H1 (cell line): ENCODE measurements around the gene AFAP1L1. TPM values are rescaled to one million over a fixed set of nuclear protein-coding genes. Genes with fewer than 3 reads are reported as not detected.
A peak's percentile ranks its signal among the peaks of the same experiment; 100 is the strongest.

Experiments
- CTCF ChIA-PET: fragments of 300-600 bp; sonication (Branson Sonifier 250); formaldehyde crosslinking; loops from one replicate; lab custom pipeline; 2021; ENCODE audit not compliant: partially characterized antibody; lab: Charles Lee
- POLR2A ChIA-PET: fragments of 300-600 bp; sonication (Branson Sonifier 250); formaldehyde crosslinking; loops from one replicate; lab custom pipeline; 2021; ENCODE audit warnings: inconsistent platforms; ENCODE audit not compliant: partially characterized antibody; lab: Charles Lee
- DNase-seq, 2 experiments: peaks; one replicate each; pipeline versions ENCODE4 v3.0.0 to v3.0.0-alpha.2; 2010 to 2022; ENCODE audit warnings: low spot score in 2 of 2, low read depth in 1 of 2, mixed read lengths in 1 of 2
- FAIRE-seq: peaks from 2 replicates; lab custom pipeline; 2011; peaks lifted over from hg19 to GRCh38; lab: Jason Lieb, UNC
- H2AFZ ChIP-seq: 2 replicates; pipeline ENCODE4 v1.8.1; 2012; ENCODE audit warnings: low read length, inconsistent platforms
- H2AK5ac ChIP-seq: 2 replicates; pipeline ENCODE4 v1.6.1; 2013; ENCODE audit warnings: low read depth, low read length
- H2BK120ac ChIP-seq: replicated peaks from 2 replicates; pipeline ENCODE3; 2013; ENCODE audit warnings: low read depth, low read length, inconsistent platforms
- H2BK12ac ChIP-seq: 2 replicates; pipeline ENCODE4 v1.6.1; 2013; ENCODE audit warnings: low read depth, low read length
- H2BK15ac ChIP-seq: 2 replicates; pipeline ENCODE4 v1.6.1; 2013; ENCODE audit warnings: low read length
- H2BK20ac ChIP-seq: 2 replicates; pipeline ENCODE4 v1.6.1; 2013; ENCODE audit warnings: low read length
- H2BK5ac ChIP-seq: 2 replicates; pipeline ENCODE4 v1.6.1; 2013; ENCODE audit warnings: low read depth, low read length
- H3K14ac ChIP-seq: 2 replicates; pipeline ENCODE4 v1.6.1; 2013; ENCODE audit warnings: inconsistent platforms; ENCODE audit not compliant: insufficient read length
- H3K18ac ChIP-seq: 2 replicates; pipeline ENCODE4 v1.6.1; 2013; ENCODE audit warnings: low read length; ENCODE audit errors: extremely low read depth
- H3K23ac ChIP-seq: 2 replicates; pipeline ENCODE4 v1.6.1; 2013; ENCODE audit warnings: inconsistent platforms; ENCODE audit not compliant: insufficient read length
- H3K23me2 ChIP-seq: 2 replicates; pipeline ENCODE4 v1.6.1; 2013; ENCODE audit warnings: low read depth, low read length
- H3K27ac ChIP-seq: 2 replicates; pipeline ENCODE4 v1.6.1; 2011; ENCODE audit warnings: low read depth, low read length, inconsistent platforms
- H3K27me3 ChIP-seq, 4 experiments: replicated peaks in 1 of 4; 1 replicate in 1 of 4; 2 replicates in 3 of 4; pipeline versions ENCODE4 v1.6.1 to v1.8.1; 2011 to 2013; ENCODE audit warnings: low read length in 3 of 4, mild to moderate bottlenecking in 3 of 4, inconsistent platforms in 2 of 4, mixed read lengths in 2 of 4, moderate library complexity in 1 of 4; ENCODE audit not compliant: control insufficient read depth in 3 of 4, insufficient read depth in 3 of 4; ENCODE audit errors: extremely low read depth in 1 of 4
- H3K36me3 ChIP-seq, 4 experiments: 2 replicates each; pipeline versions ENCODE4 v1.6.1 to v1.8.1; 2011 to 2013; ENCODE audit warnings: mild to moderate bottlenecking in 4 of 4, low read length in 3 of 4, moderate library complexity in 2 of 4, control low read depth in 1 of 4, inconsistent platforms in 1 of 4; ENCODE audit not compliant: insufficient read depth in 4 of 4, control insufficient read depth in 2 of 4
- H3K4ac ChIP-seq: replicated peaks from 2 replicates; pipeline ENCODE3; 2013; ENCODE audit warnings: low read length, low read depth, mixed read lengths, inconsistent platforms; ENCODE audit not compliant: insufficient read length
- H3K4me1 ChIP-seq, 4 experiments: replicated peaks in 1 of 4; 1 replicate in 1 of 4; 2 replicates in 3 of 4; pipeline versions ENCODE4 v1.6.1 to v1.8.1; 2011 to 2013; ENCODE audit warnings: low read length in 3 of 4, inconsistent platforms in 2 of 4, mixed read lengths in 1 of 4; ENCODE audit not compliant: insufficient read depth in 4 of 4, control insufficient read depth in 3 of 4
- H3K4me2 ChIP-seq, 2 experiments: 2 replicates each; pipeline versions ENCODE4 v1.6.1 to v1.8.1; 2011 to 2013; ENCODE audit warnings: low read depth in 2 of 2, low read length in 2 of 2, control low read depth in 1 of 2, inconsistent platforms in 1 of 2, mild to moderate bottlenecking in 1 of 2; ENCODE audit not compliant: insufficient read depth in 1 of 2
- H3K4me3 ChIP-seq, 4 experiments: fragments of 200-600, 300-600 bp in 1 of 4; sonication (generic), shearing (Covaris generic), sonication (Bioruptor Twin) in 1 of 4; 2 replicates each; pipeline versions ENCODE4 v1.5.1 to v1.8.1; 2011 to 2016; ENCODE audit warnings: low read length in 4 of 4, low read depth in 3 of 4, control low read depth in 2 of 4, inconsistent platforms in 2 of 4, mild to moderate bottlenecking in 2 of 4, mixed read lengths in 1 of 4, moderate library complexity in 1 of 4; ENCODE audit not compliant: insufficient read depth in 2 of 4; ENCODE audit errors: extremely low read depth in 1 of 4
- H3K56ac ChIP-seq: replicated peaks from 2 replicates; pipeline ENCODE3; 2013; ENCODE audit warnings: low read depth, mild to moderate bottlenecking, mixed read lengths, low read length, inconsistent platforms; ENCODE audit not compliant: insufficient read length
- H3K79me1 ChIP-seq: 2 replicates; pipeline ENCODE4 v1.6.1; 2013; ENCODE audit warnings: low read depth, low read length, control low read depth
- H3K79me2 ChIP-seq, 2 experiments: 2 replicates each; pipeline versions ENCODE4 v1.6.1 to v1.8.1; 2012 to 2013; ENCODE audit warnings: low read length in 2 of 2, mild to moderate bottlenecking in 2 of 2, inconsistent platforms in 1 of 2; ENCODE audit not compliant: insufficient read depth in 2 of 2, control insufficient read depth in 1 of 2
- H3K9ac ChIP-seq, 4 experiments: replicated peaks in 1 of 4; 1 replicate in 1 of 4; 2 replicates in 3 of 4; pipeline versions ENCODE4 v1.6.1 to v1.8.1; 2011 to 2013; ENCODE audit warnings: low read depth in 3 of 4, low read length in 3 of 4, control low read depth in 2 of 4, mild to moderate bottlenecking in 2 of 4, moderate library complexity in 2 of 4, inconsistent platforms in 1 of 4; ENCODE audit errors: extremely low read depth in 1 of 4
- H3K9me3 ChIP-seq, 2 experiments: 2 replicates each; pipeline versions ENCODE4 v1.6.1 to v1.8.1; 2012 to 2013; ENCODE audit warnings: mild to moderate bottlenecking in 2 of 2, moderate library complexity in 2 of 2, control low read depth in 1 of 2, inconsistent platforms in 1 of 2, low read depth in 1 of 2, low read length in 1 of 2, mixed read lengths in 1 of 2; ENCODE audit not compliant: insufficient read depth in 2 of 2
- H4K20me1 ChIP-seq, 2 experiments: replicated peaks in 1 of 2; 2 replicates each; pipeline versions ENCODE3 to v1.8.1; 2011 to 2013; ENCODE audit warnings: inconsistent platforms in 2 of 2, low read length in 2 of 2, mild to moderate bottlenecking in 1 of 2; ENCODE audit not compliant: insufficient read depth in 2 of 2, control insufficient read depth in 1 of 2
- H4K5ac ChIP-seq: 2 replicates; pipeline ENCODE4 v1.6.1; 2013; ENCODE audit warnings: low read length, low read depth, mixed read lengths, inconsistent platforms; ENCODE audit not compliant: insufficient read length
- H4K8ac ChIP-seq: 2 replicates; pipeline ENCODE4 v1.8.0; 2013; ENCODE audit warnings: mild to moderate bottlenecking, moderate library complexity, low read length, inconsistent platforms; ENCODE audit not compliant: insufficient read depth; ENCODE audit errors: extremely low read depth
- H4K91ac ChIP-seq: replicated peaks from 2 replicates; pipeline ENCODE3; 2013; ENCODE audit warnings: low read length, mixed read lengths, inconsistent platforms; ENCODE audit not compliant: insufficient read length
- RFX5 ChIP-seq: IDR thresholded peaks from 2 replicates; pipeline ENCODE4 v1.6.1; 2011; ENCODE audit warnings: low read depth, low read length, improper control_type of control experiment, borderline replicate concordance
- RNF2 ChIP-seq: fragments of 200-900, 300-1000 bp; sonication (generic); IDR thresholded peaks from 2 replicates; pipeline ENCODE4 v1.7.1; 2016; ENCODE audit warnings: borderline replicate concordance, low read depth, mild to moderate bottlenecking, antibody characterized with exemption, low read length; ENCODE audit not compliant: poor library complexity, severe bottlenecking; ENCODE audit errors: missing control alignments
- YY1 ChIP-seq: IDR thresholded peaks from 2 replicates; pipeline ENCODE4 v1.6.1; 2011; ENCODE audit warnings: low read depth, mild to moderate bottlenecking, low read length
- ZNF274 ChIP-seq: IDR thresholded peaks from 2 replicates; pipeline ENCODE4 v1.7.0; 2012; ENCODE audit warnings: low read length, borderline replicate concordance; ENCODE audit errors: extremely low read depth
- WGBS, 2 experiments: shearing (Covaris generic) in 1 of 2; methylation state at CpG; one replicate each; pipeline versions ENCODE4 v1.1.6 to v1.1.7; 2013 to 2015; ENCODE audit warnings: low lambda C conversion rate in 2 of 2, mixed read lengths in 2 of 2, inconsistent platforms in 1 of 2, low coverage in 1 of 2, missing lambda C conversion rate in 1 of 2; ENCODE audit not compliant: insufficient replicate concordance in 2 of 2, insufficient coverage in 1 of 2, insufficient read length in 1 of 2; ENCODE audit errors: extremely low coverage in 1 of 2, missing lambda C conversion rate in 1 of 2; 5-methylcytosine and 5-hydroxymethylcytosine counted together
- polyA plus RNA-seq, 7 experiments: library from polyadenylated mRNA; depleted of rRNA in 3 of 7; stranded (reverse) in 5 of 7; unstranded in 2 of 7; fragments of >200 nt in 5 of 7; fragments of 200-250 nt in 2 of 7; gene quantifications; 1 replicate in 5 of 7; 2 replicates in 1 of 7; 4 replicates in 1 of 7; pipeline versions ENCODE4 v1.2.1 to v1.2.3, GENCODE V29; 2011 to 2013; ENCODE audit warnings: missing spikeins in 2 of 7, mixed read lengths in 2 of 7
- total RNA-seq: library from RNA; stranded (reverse); fragmentation: NEBNext Ultra II Directional; extraction: Animal tissue kit (Norgen Biotek cat#: 25700); gene quantifications from 2 replicates; pipeline ENCODE4 v1.2.1, GENCODE V29; 2021
- TF ChIP-seq, protein P1 (sequence below): IDR thresholded peaks from 2 replicates; pipeline ENCODE4 v1.6.1; 2012; ENCODE audit warnings: inconsistent platforms

The AFAP1L1 gene
- total and polyA plus RNA-seq, 2 of the 8 experiments (the other 6 are each of a cell fraction or from before 2014, with no cell fraction given) = 0.79 to 4.7 TPM

DNA sequence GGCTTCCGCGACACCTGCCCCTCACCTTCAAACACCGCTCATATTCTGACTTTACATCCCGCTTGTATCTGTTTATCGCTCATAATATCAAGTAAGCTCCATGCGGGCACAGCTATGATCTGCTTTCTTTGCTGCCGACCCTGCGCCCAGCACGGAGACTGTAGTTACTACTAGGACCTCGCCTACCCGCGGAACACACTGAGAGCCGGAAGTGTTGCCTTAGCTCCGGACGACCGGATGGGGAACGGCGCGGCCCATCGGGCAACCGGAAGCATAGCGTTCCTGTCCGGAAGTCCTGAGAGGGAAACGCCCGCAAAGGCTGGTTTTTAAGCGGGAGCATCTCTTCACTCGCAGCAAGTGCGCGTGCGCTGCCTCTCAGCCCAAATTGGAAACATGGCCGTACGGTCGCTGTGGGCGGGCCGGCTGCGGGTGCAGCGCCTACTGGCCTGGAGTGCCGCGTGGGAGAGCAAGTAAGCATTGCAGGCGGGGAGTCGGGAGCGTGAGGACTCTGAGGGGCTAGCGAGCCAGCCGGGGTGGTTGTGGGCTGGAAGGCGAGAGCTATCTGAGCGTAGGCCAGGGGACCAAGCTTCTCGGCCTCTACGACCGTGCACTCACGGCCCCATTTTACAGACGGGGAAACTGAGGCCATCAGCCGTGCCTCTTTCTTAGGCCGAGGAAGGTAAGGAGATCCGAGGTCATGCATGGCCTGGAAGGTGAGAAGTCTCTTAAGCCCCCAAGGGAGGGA, 73.7 kb downstream of the AFAP1L1 start, which contains the start of gene GRPEL2:
Gene GRPEL2, plus strand, starts transcription at position 353 of the 745 bp plus-strand sequence. Its CDS starts 41 bp downstream, at position 394.
- Histone ChIP-seq H3K18ac (peak within 1 kb of the TSS; percentile 80), H3K4me1 (peaks cover 0 to 5% (median 1%) of the 10 kb centered on the region in 4 experiments; a peak in 4 of 7 replicates), H3K23ac (no peak within 1 kb of the TSS), H3K27ac (peak within 1 kb of the TSS; percentile 86), H3K14ac (no peak within 1 kb of the TSS), H4K91ac (peak within 1 kb of the TSS; percentile 93), H4K5ac (peak within 1 kb of the TSS; percentile 85), H2AFZ (peak within 1 kb of the TSS; percentile 99), H3K4me3 (peak within 1 kb of the TSS; percentile 72 to 99 (median 93)), H2BK120ac (peak within 1 kb of the TSS; percentile 66), H3K27me3 (no peaks in the 10 kb centered on the region), H4K8ac (peak within 1 kb of the TSS; percentile 96), H4K20me1 (peaks cover 0 to 2% of the 10 kb centered on the region in 2 experiments), H3K36me3 (peaks cover 19 to 34% (median 26%) of the 10 kb centered on the region in 4 experiments), H2BK15ac (0 out of 2 replicates have a peak within 1 kb of the TSS, but pooled peaks have one; percentile 40), H2AK5ac (peak within 1 kb of the TSS; percentile 79; the same call in 1 of the 2 replicates), H3K9ac (peak within 1 kb of the TSS; percentile 66 to 91 (median 89)), H2BK20ac (no peak within 1 kb of the TSS), H3K9me3 (no peaks in the 10 kb centered on the region), H3K79me1 (no peaks in the 10 kb centered on the region; the same call in 1 of the 2 replicates), H3K23me2 (peaks cover 12% of the 10 kb centered on the region), H2BK12ac (peak within 1 kb of the TSS; percentile 69; the same call in 1 of the 2 replicates), H3K4ac (peak within 1 kb of the TSS; percentile 92), H3K79me2 (peaks cover 0 to 29% of the 10 kb centered on the region in 2 experiments; a peak in 2 of 4 replicates), H2BK5ac (peak within 1 kb of the TSS; percentile 97), H3K56ac (peak within 1 kb of the TSS; percentile 89), H3K4me2 (peak within 1 kb of the TSS; percentile 67 to 84)
- DNase-seq (peak; percentile 86 to 90), FAIRE-seq (no peak)
- ChIA-PET CTCF (interaction anchor here (0.7 to 4.1 kb wide), 17 partner anchors 15 to 614 kb away, joined by 3 to 26 read pairs (median 4); no protein-coding TSS in a partner anchor), POLR2A (interaction anchor here (0.8 to 5.0 kb wide), 22 partner anchors 9 to 218 kb away, joined by 3 to 72 read pairs (median 4); partner anchors contain the start of gene PCYOX1L)
- WGBS, 2 experiments = 1% methylated on average over 49 of the region's 54 CpGs; no CpG with 5 or more reads in 1 of the 2 experiments
- TF ChIP-seq RFX5 (peak; percentile 7; the same call in 1 of the 2 replicates), YY1 (peak; percentile 84), ZNF274 (no peak), RNF2 (no peak)
- TF ChIP-seq, protein P1, sequence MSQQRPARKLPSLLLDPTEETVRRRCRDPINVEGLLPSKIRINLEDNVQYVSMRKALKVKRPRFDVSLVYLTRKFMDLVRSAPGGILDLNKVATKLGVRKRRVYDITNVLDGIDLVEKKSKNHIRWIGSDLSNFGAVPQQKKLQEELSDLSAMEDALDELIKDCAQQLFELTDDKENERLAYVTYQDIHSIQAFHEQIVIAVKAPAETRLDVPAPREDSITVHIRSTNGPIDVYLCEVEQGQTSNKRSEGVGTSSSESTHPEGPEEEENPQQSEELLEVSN = peak; percentile 92
